Retinal pigment epithelial cell (primary cell): Measurements from ENCODE around the gene SULT1C2.

Experiments used
- DNase-seq: peaks from one replicate; pipeline ENCODE4 v3.0.0-alpha.2; 2010; ENCODE audit warnings: low read depth
- H3K4me3 ChIP-seq: 2 replicates; pipeline ENCODE4 v1.5.1; 2011; ENCODE audit warnings: mild to moderate bottlenecking, low read length, control low read depth, moderate library complexity
- TF ChIP-seq, protein P1 (sequence below): conservative IDR thresholded peaks from 2 replicates; pipeline ENCODE4 v1.5.1; 2011; ENCODE audit warnings: low read depth, low read length, control low read depth, inconsistent platforms

SULT1C2 gene

DNA sequence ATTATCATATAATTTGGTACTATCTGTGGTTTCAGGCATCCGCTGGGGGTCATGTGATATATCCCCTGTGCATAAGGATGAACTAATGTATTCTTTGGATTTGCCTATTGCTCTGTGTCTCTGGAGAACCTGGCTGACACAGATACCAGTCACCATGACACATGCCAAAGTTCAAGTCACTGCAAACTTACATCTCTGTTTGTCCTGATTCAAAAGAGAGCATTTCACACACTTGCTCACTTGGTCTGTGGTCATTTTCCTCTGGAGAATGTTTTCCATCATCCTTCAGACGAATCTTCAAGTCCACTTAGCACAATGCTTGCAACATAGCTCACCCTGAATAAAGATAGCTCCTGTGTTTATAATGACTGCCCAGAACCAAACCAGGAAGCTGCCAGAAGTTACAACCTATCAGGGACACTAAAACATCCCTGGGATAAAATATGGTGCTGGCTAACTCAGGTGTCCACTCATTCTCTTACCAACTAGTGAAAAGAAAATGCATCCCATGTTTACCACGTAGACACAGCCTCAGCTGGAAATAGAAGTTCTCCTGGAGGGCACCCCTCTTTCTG lies 30.9 kb upstream of the SULT1C2 start:
- TF ChIP-seq, protein P1, sequence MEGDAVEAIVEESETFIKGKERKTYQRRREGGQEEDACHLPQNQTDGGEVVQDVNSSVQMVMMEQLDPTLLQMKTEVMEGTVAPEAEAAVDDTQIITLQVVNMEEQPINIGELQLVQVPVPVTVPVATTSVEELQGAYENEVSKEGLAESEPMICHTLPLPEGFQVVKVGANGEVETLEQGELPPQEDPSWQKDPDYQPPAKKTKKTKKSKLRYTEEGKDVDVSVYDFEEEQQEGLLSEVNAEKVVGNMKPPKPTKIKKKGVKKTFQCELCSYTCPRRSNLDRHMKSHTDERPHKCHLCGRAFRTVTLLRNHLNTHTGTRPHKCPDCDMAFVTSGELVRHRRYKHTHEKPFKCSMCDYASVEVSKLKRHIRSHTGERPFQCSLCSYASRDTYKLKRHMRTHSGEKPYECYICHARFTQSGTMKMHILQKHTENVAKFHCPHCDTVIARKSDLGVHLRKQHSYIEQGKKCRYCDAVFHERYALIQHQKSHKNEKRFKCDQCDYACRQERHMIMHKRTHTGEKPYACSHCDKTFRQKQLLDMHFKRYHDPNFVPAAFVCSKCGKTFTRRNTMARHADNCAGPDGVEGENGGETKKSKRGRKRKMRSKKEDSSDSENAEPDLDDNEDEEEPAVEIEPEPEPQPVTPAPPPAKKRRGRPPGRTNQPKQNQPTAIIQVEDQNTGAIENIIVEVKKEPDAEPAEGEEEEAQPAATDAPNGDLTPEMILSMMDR: no peak
- no peak for DNase-seq
- no peak overlapping the region for H3K4me3 ChIP-seq

DNA sequence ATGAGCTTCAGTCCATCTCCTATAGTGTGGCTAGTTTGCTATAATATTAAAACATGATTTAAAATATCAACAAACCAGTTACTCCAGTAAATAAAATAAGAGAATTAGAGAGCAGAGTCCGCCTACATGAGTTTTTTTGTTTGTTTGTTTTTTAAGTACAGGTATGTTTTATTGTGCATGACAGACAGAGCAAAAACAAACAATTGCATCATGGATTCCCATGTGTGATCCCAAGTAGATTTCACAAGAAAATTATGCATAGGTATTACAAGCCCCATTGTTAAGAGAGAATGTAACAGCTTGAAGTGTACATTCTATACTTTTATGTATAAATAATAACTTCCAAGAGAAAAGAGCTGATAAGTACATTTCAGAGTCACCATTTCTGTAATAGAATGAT lies 27.9 kb upstream of the SULT1C2 start:
- H3K4me3 ChIP-seq: no peak overlapping the region
- no peak for DNase-seq
- TF ChIP-seq, protein P1: no peak

- TF ChIP-seq, protein P1: no peak
- no peak overlapping the region for H3K4me3 ChIP-seq
- DNase-seq: no peak
Observed at GRCh38 chr2:108262036-108262435, 26.7 kb upstream of the SULT1C2 start.

DNA sequence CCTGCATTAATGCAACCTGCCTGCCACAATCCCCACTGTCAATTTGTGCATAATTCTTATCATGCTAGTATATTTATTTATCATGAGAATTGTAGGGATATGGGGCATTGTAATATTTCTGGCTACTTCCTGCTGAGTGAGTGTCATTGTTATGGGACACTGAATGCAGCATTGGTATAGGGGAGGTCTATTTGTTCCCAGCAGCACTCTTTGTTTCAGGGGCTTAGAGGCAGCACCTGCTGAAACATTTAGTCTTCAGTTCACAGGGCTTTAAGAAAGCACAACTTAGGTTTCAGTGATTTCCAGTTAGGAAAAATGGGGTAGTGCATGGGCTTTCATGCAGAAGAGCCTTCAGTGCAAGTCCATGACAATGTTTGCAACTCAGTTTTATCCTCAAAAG lies 25.3 kb upstream of the SULT1C2 start:
- H3K4me3 ChIP-seq: no peak overlapping the region
- DNase-seq: no peak
- TF ChIP-seq, protein P1: no peak

DNA sequence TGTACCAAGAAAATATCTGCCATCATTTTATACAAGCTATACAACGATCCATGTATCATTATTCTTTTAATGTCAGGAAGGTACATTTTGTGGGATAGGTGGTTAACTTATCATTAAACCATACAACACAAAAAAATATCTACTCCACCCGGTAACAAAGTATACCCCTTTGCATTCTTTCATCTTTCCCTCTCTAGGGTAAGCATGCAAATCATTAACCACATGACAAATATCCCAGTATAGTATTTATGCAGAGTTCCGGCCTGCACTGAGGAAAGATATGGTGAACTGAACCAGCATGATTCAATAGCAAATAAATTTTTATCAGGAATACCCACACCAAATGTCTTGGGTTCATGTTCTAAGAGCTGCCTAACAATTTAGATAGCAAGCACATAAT lies 22.5 kb upstream of the SULT1C2 start:
- H3K4me3 ChIP-seq: no peak overlapping the region
- TF ChIP-seq, protein P1: no peak
- DNase-seq: no peak

- H3K4me3 ChIP-seq: no peak overlapping the region
- DNase-seq: no peak
- TF ChIP-seq, protein P1: no peak
Observed at GRCh38 chr2:108267101-108267500, 21.6 kb upstream of the SULT1C2 start.

DNA sequence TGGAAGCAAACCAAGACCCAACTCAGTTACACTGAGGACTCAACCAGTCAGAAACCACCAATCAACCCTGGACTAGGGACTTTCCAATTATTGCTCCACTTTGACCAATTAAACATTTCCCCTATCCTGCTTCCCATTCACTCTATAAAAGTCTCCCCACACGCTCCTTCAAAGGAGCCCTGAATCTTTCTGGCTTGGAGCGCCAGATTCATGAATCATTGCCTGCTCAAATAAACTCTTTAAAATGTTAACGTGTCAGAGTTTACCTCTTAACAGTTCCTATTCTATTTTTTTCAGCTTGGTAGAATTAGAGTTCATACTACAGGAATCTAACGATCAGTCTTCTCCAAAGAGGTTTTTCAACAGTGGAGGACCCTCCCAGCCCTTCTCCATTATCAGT lies 20.7 kb upstream of the SULT1C2 start:
- H3K4me3 ChIP-seq: no peak overlapping the region
- TF ChIP-seq, protein P1: no peak
- DNase-seq: no peak
